HUES48 (cell line): Measurements from ENCODE around the gene FAM174C.
A peak's percentile ranks its signal among the peaks of the same experiment; 100 is the strongest.

Experiments
- H3K27ac ChIP-seq: one replicate; pipeline ENCODE4 v1.7.0; 2013; ENCODE audit warnings: low read depth, low read length, inconsistent platforms
- H3K27me3 ChIP-seq: 2 replicates; pipeline ENCODE4 v1.6.1; 2013; ENCODE audit warnings: mild to moderate bottlenecking, low read length; ENCODE audit not compliant: control insufficient read depth, insufficient read depth
- H3K36me3 ChIP-seq: 2 replicates; pipeline ENCODE4 v1.6.1; 2013; ENCODE audit warnings: low read length; ENCODE audit not compliant: control insufficient read depth, insufficient read depth
- H3K4me1 ChIP-seq: 2 replicates; pipeline ENCODE4 v1.6.1; 2013; ENCODE audit warnings: mild to moderate bottlenecking, low read length; ENCODE audit not compliant: control insufficient read depth, insufficient read depth
- H3K4me3 ChIP-seq: 2 replicates; pipeline ENCODE4 v1.5.1; 2013; ENCODE audit warnings: mild to moderate bottlenecking, low read depth, low read length
- H3K9ac ChIP-seq: 2 replicates; pipeline ENCODE4 v1.6.1; 2013; ENCODE audit warnings: mild to moderate bottlenecking, low read depth, low read length, moderate library complexity
- H3K9me3 ChIP-seq: 2 replicates; pipeline ENCODE4 v1.6.1; 2013; ENCODE audit warnings: low read length; ENCODE audit not compliant: control insufficient read depth, insufficient read depth

FAM174C gene

DNA sequence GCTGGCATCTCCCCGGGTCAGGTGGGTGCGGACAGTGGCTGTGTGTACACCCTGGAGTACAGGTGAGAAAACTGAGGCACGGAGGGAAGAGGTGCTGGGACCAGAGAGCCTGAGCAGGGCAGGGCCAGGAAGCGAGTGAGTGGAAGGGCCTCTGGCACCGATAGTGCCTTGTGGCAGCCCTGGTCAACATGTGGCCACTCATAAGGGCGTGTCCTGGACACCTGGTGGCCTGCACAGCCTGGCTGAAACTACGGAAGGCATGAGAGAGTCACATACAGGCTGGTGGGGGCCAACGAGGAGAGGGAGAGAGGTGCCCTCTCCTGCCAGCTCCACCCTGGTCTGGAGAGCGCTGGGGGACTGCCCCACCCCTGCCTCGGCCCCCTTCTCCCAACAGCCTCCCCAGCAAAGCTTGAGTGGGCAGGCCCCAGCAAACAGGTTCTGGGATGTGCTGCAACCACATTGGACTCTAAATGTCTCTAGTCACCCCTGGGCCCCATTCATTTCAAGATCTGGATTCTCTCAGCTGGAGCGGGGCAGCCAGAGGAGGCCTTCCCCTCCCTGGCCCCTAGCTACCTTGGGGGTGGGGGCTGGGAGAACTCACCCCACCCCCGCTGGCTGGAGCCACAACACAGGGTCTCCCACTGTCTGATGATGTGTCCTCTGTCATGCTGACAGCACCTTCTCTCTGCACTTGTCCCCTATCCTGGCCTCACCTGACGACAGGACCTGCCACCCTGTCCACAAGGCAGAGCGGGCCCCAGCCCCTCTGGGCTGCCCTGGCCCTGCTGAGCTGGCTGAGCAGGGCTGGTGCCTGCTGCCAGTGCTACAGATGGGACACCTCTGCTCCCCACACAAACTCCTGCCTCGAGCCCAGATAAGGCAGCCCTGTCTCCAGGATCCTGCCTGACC is 43.3 kb upstream of the FAM174C start:
- no peak overlapping the region for H3K4me3 ChIP-seq
- H3K36me3 ChIP-seq = peaks cover 50% of the 10 kb centered on the region
- H3K27ac ChIP-seq = no peak overlapping the region
- H3K4me1 ChIP-seq = 0 out of 2 replicates have a peak, but pooled peaks cover 3% of the 10 kb centered on the region
- H3K9ac ChIP-seq = no peak overlapping the region
- no peaks in the 10 kb centered on the region for H3K9me3 ChIP-seq
- no peaks in the 10 kb centered on the region for H3K27me3 ChIP-seq

DNA sequence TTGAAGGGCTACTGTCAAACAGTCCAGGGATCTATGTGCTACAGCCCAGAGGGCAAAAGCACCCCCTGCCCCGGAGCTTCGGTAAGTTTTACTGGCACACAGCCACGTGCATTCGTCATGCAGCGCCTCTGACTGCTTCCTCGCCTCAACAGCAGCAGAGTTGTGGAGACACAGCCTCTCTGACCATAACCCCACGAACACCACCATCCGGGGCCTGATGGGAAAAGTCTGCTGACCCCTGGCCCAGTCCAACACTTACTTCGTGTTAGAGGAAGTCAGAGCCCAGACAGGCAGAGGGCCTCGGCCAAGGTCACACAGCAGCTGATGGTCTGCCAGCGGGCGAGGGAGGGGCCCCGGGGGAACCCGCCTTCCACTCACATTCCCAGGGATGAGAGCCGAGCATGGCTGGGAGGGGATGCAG is 42.7 kb upstream of the FAM174C start:
- no peak overlapping the region for H3K27ac ChIP-seq
- H3K9me3 ChIP-seq = no peaks in the 10 kb centered on the region
- no peak overlapping the region for H3K4me3 ChIP-seq
- 0 out of 2 replicates have a peak, but pooled peaks cover 3% of the 10 kb centered on the region for H3K4me1 ChIP-seq
- no peak overlapping the region for H3K9ac ChIP-seq
- H3K36me3 ChIP-seq = peaks cover 50% of the 10 kb centered on the region
- no peaks in the 10 kb centered on the region for H3K27me3 ChIP-seq

DNA sequence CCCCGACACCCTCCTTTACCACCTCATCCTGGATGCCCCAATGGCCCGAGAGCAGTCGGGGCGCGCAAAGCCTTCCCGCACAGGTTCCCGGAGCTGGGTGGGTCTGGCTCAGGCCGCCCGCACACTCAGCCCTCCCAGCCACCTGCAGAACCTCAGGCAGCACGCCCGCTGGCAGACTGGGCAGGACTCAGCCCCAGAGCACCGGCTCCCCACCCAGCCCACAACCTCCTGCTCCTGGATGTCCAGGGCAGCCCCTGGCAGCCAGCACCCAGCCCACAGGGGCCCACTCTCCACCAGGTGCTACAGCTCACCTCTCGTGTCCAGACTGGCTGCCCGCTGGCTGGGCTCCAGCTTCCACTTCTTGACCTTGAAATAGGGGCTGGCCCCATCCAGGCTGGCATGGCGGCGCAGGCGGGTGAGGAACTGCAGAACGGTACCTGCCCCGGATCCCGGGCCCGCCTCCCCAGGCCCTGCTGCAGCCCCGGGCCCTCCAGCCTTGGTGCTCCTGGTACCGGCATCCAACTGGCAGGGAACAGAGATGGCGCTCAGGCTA is 42.1 kb upstream of the FAM174C start:
- Histone ChIP-seq H3K27ac (no peak overlapping the region), H3K9me3 (no peaks in the 10 kb centered on the region), H3K27me3 (no peaks in the 10 kb centered on the region), H3K4me1 (0 out of 2 replicates have a peak, but pooled peaks cover 3% of the 10 kb centered on the region), H3K36me3 (peaks cover 48% of the 10 kb centered on the region), H3K9ac (no peak overlapping the region), H3K4me3 (no peak overlapping the region)

DNA sequence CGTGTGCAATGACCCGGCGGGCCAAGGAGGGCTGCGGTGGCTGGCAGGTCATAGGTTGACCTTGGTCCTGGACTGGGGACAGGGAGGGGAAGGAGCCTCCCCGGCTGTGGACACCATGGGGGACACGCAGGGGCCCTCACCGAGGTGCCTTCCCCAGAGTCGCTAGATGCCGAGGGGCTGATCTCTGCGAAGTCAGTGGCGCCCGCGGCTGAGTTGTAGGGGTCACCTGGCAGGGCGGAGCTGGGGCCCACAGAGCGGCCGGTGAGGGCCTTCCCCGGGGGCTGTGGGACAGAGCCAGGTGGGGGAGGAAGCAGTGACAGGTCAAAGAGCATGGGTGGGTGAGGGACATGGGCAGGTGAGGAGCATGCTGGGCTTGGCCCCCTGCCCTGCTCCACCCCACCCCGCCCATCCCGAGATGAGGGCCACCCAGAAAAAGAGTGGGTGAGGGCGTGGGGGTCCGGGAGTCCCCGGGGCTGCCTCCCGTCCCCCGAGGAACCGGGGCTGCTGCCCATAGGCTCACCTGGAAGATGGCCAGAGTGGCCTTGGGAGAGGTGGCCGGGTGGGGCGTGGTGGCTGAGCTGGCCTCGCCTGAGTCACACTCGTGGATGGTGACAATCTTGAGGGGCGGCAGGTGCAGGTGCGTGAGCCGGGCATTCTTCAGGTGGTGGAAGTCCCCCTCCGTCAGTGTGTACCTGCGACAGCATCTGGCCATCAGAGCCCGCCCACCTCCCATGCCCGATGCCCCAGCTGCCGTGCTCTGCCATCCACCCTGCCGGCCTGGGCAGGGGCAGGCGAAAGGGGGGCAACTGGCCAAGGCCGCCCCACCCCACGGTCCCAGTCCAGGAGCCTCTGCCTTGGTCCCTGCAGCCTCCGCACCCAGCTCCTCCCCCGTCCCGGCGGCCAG is 41.0 kb upstream of the FAM174C start:
- Histone ChIP-seq H3K9me3 (no peaks in the 10 kb centered on the region), H3K4me1 (0 out of 2 replicates have a peak, but pooled peaks cover 3% of the 10 kb centered on the region), H3K27me3 (no peaks in the 10 kb centered on the region), H3K27ac (no peak overlapping the region), H3K9ac (no peak overlapping the region), H3K4me3 (no peak overlapping the region), H3K36me3 (peaks cover 48% of the 10 kb centered on the region)

DNA sequence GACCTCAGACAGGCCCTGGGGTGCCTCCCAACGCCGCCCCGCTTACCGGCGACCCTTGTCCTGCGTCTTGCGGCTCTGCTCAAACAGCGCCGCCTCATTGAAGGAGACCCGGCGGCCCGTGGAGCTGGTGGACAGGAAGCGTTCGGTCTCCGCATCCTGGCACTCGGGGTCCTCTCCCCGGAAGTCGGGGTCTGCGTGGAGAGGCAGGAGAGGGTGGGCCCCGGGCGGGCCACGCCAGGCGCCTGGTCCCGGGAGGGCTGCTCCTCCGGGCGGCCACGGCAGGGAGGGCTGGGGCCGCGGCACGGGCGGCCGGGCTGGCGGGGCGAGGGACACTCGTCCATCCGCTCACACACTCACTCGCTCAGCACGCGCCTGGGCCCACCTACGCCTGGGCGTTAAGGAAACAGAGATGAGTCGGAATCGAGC is 40.4 kb upstream of the FAM174C start:
- no peak overlapping the region for H3K27ac ChIP-seq
- no peaks in the 10 kb centered on the region for H3K27me3 ChIP-seq

DNA sequence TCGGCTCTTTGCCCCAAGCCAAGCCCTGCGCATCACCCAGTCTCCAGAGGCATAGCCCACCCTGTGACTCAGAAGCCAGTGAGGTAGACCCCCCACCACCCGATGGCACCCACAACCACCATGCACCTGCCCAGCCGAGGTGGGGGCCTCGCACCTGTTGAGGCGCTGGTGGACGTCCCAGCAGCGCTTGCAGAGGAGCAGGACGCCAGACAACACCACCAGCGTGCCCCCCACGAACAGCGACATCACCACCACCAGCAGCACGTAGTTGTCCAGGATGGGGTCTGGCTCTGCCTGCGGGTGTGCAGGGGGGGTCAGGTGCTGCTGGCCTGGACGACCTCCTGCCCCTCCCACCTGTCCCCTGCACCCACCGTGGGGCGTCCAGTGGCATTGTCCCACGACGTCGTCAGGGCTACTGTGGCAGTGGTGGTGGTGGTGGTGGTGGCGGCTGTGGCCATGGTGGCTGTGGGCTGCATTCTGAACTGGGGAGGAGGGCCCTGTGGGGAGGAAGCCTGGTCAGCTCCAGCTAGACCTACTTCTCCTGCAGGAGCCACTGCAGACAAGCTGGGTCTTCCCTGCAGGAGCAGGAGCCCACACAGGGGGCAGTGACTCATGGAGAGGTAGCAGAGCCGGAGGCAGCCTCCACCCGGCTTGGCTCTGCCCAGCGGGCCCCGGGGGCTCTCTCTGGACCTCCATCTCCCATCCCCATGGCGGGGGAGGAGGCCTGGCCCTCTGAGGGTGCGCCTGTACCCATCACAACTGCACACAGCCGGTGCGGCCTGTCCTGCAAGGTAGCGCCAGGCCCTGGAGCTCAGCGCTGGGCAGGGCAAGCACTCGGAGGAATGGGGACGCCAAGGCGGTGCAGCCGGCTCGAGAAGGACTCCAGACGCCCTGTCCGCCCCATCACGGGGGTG is 39.4 kb upstream of the FAM174C start:
- Histone ChIP-seq H3K27ac (no peak overlapping the region), H3K27me3 (no peaks in the 10 kb centered on the region), H3K36me3 (peaks cover 43% of the 10 kb centered on the region), H3K4me1 (0 out of 2 replicates have a peak, but pooled peaks cover 5% of the 10 kb centered on the region), H3K4me3 (peak overlapping the region; percentile 51), H3K9ac (no peak overlapping the region), H3K9me3 (no peaks in the 10 kb centered on the region)

More for the DNA sequence above, 40.4 kb upstream of the FAM174C start:
- Histone ChIP-seq H3K4me3 (no peak overlapping the region), H3K9ac (no peak overlapping the region), H3K4me1 (0 out of 2 replicates have a peak, but pooled peaks cover 5% of the 10 kb centered on the region), H3K9me3 (no peaks in the 10 kb centered on the region), H3K36me3 (peaks cover 48% of the 10 kb centered on the region)

DNA sequence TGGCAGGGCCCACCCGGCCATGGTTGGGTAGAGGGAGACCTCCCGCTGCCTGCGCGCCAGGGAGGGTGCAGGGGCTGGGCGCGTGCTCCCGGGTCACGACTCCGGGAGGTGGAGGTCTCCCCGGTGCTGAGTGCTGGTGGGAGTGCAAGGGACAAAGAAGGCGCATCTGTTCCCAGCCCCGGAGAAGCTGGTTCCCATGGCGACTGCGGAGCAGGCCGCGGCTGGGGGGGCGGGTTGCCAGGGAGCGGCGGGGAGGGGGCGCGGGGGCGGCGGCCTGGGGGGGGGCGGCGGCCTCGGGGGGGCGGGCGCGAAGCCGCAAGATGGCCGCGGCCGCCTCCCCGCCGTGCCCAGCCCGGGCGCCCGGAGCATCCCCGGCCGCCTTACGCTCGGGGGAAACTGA is 38.8 kb upstream of the FAM174C start:
- 0 out of 2 replicates have a peak, but pooled peaks cover 5% of the 10 kb centered on the region for H3K4me1 ChIP-seq
- H3K27ac ChIP-seq = no peak overlapping the region
- H3K4me3 ChIP-seq = peak overlapping the region; percentile 78
- H3K9ac ChIP-seq = no peak overlapping the region
- H3K36me3 ChIP-seq = peaks cover 41% of the 10 kb centered on the region
- H3K27me3 ChIP-seq = no peaks in the 10 kb centered on the region
- H3K9me3 ChIP-seq = no peaks in the 10 kb centered on the region

DNA sequence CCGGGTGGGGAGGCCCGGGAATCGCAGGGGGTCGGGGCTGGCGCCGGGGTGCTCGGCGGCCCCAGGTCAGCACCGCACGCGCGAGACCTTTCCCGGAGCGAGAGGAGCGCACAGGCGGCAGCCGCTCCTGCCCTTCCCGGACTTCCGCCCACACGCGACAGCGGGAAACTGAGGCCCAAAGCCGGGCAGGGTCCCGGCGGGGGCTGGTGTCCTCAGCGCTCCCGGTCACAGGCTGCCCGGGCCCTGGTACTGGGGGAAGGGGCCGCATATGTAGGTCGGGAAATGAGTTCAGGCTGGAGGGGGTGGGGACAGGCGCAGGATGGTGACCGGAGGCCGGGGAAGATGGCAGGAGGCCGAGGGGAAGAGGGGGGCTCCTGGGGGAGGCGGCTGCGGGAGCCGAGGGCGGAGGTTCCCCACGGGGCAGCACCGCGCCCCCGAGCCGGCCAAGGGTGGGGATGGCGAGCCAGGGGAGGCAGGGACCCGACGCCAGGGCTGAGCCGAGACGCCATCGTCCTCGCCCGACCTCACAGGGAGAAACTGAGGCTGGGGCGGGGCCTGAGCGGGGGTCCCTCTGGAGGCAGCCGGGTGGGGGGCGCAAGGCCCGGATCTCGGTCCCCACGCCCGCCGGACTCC is 38.2 kb upstream of the FAM174C start:
- no peaks in the 10 kb centered on the region for H3K27me3 ChIP-seq
- H3K36me3 ChIP-seq = peaks cover 37% of the 10 kb centered on the region
- peak overlapping the region; percentile 78 for H3K4me3 ChIP-seq
- H3K9ac ChIP-seq = no peak overlapping the region
- H3K27ac ChIP-seq = no peak overlapping the region
- H3K4me1 ChIP-seq = 0 out of 2 replicates have a peak, but pooled peaks cover 5% of the 10 kb centered on the region
- no peaks in the 10 kb centered on the region for H3K9me3 ChIP-seq

DNA sequence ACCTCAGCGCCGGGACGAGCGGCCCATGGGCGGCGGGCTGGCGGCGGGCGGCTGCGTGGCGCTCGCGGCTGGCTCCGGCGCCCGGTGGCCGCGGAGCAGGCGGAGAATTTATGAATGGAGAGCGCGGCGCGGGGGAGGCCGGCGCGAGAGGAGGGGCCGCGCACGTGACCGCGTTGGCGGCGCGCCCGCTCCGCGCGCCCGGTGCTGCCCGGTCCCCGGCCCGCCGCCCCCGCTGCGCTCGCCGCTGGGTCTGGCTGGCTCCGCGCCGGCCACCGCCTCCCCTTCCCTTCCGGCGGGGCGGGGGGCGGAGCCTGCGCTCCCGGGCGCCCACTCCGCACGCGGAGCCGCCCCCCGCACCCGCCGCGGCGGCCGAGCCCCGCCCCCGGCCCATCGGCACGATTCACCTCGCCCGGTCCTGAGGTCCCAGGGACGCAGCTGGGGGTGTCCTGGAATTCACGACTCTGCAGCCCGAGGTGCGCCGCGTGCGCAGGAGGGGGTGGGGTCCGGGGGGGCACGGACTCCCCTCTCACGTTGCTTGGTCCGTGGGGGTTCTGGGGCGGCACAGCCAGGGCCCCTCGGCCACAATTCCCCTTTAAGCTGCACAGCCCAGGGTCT is 37.5 kb upstream of the FAM174C start, which contains the start of gene CBARP:
Gene CBARP (minus strand): TSS at position 252 of the 615 bp plus-strand sequence. CDS start 1,905 bp downstream, outside the sequence.
- no peaks in the 10 kb centered on the region for H3K27me3 ChIP-seq
- H3K4me3 ChIP-seq = peak within 1 kb of the TSS; percentile 78
- H3K27ac ChIP-seq = peak within 1 kb of the TSS; percentile 14
- 0 out of 2 replicates have a peak, but pooled peaks cover 5% of the 10 kb centered on the region for H3K4me1 ChIP-seq
- H3K9me3 ChIP-seq = no peaks in the 10 kb centered on the region
- H3K9ac ChIP-seq = no peak within 1 kb of the TSS
- H3K36me3 ChIP-seq = peaks cover 30% of the 10 kb centered on the region
